Measurements from ENCODE around the gene MBL2. TPM values are rescaled to one million over a fixed set of nuclear protein-coding genes. Genes with fewer than 3 reads are reported as not detected.

The MBL2 gene
- total RNA-seq, 1 experiment from 2014 or later = not detected

- H3K9me3 ChIP-seq = no peaks in the 10 kb centered on the region
- no peak overlapping the region for H3K4me3 ChIP-seq
- no peaks in the 10 kb centered on the region for H3K36me3 ChIP-seq
- no peak for DNase-seq
- H3K27me3 ChIP-seq = no peaks in the 10 kb centered on the region
Measured at GRCh38 chr10:52752801-52753445, 19.7 kb downstream of the MBL2 start.

DNA sequence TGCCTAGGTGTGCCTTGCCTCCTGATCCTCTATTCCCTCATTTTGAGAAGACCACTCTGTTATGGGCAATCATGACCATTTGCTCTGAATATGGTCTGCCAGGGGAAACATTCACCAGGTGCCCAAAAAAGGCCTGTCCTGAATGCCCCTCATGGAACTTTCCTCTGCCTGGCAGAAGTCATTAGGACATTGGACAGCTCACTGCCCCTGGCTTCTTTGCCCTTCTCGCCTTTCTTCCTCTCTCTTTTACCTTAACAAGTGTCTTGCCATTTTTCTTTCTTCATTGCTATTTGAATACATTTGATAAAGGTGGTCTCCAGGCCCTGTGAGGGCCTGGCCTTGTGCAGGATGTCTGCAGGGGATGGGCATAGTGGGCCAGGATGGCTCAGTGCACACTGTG lies 20.3 kb downstream of the MBL2 start:
- Histone ChIP-seq H3K36me3 (no peaks in the 10 kb centered on the region), H3K27me3 (no peaks in the 10 kb centered on the region), H3K9me3 (no peaks in the 10 kb centered on the region), H3K4me3 (no peak overlapping the region)
- DNase-seq = no peak

- Histone ChIP-seq H3K27me3 (no peaks in the 10 kb centered on the region), H3K4me3 (no peak overlapping the region), H3K9me3 (no peaks in the 10 kb centered on the region), H3K36me3 (no peaks in the 10 kb centered on the region)
- DNase-seq = no peak
Measured at GRCh38 chr10:52751337-52751736, 21.2 kb downstream of the MBL2 start.

DNA sequence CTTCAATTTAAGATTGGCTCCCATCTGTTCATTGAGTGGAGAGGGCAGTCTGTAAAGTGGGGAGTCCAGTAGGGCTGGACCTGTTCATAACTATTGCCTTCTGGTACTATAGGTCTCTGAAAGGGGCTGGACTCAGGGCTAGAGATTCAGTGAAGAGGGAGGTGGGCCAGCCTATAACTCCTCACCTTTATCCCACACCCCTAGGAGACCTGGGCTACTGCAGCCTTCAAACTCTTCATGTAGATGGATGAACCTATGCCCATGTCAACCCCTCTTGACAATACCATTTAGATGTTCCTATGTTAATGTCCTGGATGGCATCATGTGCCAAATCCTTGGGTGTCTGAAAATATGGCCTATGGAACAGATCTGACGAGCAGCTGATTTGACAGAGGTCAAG lies 22.0 kb downstream of the MBL2 start:
- no peak for DNase-seq
- Histone ChIP-seq H3K9me3 (no peaks in the 10 kb centered on the region), H3K4me3 (no peak overlapping the region), H3K27me3 (no peaks in the 10 kb centered on the region), H3K36me3 (no peaks in the 10 kb centered on the region)

- H3K9me3 ChIP-seq = no peaks in the 10 kb centered on the region
- no peak overlapping the region for H3K4me3 ChIP-seq
- H3K27me3 ChIP-seq = no peaks in the 10 kb centered on the region
- DNase-seq = no peak
- H3K36me3 ChIP-seq = no peaks in the 10 kb centered on the region
Measured at GRCh38 chr10:52747694-52748093, 24.9 kb downstream of the MBL2 start.

GRCh38 chr10:52746169-52746568 lies 26.4 kb downstream of the MBL2 start:
- Histone ChIP-seq H3K4me3 (no peak overlapping the region), H3K36me3 (no peaks in the 10 kb centered on the region), H3K27me3 (no peaks in the 10 kb centered on the region), H3K9me3 (no peaks in the 10 kb centered on the region)
- DNase-seq = no peak

- no peaks in the 10 kb centered on the region for H3K27me3 ChIP-seq
- DNase-seq = no peak
- no peak overlapping the region for H3K4me3 ChIP-seq
- H3K36me3 ChIP-seq = no peaks in the 10 kb centered on the region
- H3K9me3 ChIP-seq = no peaks in the 10 kb centered on the region
Measured at GRCh38 chr10:52744057-52744805, 28.4 kb downstream of the MBL2 start.

DNA sequence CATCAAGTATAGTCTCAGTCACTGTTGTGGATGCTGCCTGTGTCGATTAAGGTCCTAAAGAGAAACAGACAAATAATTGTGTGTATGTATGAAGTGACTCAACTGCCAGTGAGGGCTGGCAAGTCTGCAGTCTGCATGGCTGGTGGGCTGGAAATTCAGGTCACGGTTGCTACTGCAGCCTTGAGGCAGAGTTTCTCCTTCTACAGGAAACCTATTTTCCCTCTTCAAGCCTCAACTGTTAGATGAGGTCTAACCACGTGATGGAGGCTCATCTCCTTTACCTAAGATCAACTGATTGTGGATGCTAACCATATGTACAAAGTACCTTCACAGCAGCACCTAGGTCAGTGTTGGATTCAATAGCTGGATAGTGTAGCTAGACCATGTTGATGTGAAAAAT lies 29.9 kb downstream of the MBL2 start:
- DNase-seq = no peak
- Histone ChIP-seq H3K27me3 (no peaks in the 10 kb centered on the region), H3K36me3 (no peaks in the 10 kb centered on the region), H3K9me3 (no peaks in the 10 kb centered on the region), H3K4me3 (no peak overlapping the region)

DNA sequence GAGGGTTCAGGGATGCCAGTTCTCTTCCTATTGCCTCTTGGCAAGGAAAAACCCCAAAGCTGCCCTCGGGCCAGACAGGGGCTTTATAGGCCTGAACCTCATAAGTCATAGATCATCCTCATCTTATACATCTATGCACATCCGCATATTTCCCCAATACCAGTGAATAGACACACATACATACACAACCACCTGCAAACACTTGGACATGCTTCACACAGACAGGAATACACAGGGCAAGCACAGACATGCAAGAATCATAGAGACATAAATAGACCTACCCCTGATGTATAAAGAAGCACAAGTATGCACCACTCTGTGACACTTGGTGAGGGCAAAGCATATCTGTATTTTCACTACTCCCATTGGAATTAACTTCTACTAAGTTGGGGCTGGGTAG lies 30.7 kb downstream of the MBL2 start:
- H3K36me3 ChIP-seq = no peaks in the 10 kb centered on the region
- H3K9me3 ChIP-seq = no peaks in the 10 kb centered on the region
- no peak for DNase-seq
- H3K27me3 ChIP-seq = no peaks in the 10 kb centered on the region
- H3K4me3 ChIP-seq = no peak overlapping the region

GRCh38 chr10:52740913-52741675 lies 31.5 kb downstream of the MBL2 start:
- DNase-seq = peak; percentile 23

DNA sequence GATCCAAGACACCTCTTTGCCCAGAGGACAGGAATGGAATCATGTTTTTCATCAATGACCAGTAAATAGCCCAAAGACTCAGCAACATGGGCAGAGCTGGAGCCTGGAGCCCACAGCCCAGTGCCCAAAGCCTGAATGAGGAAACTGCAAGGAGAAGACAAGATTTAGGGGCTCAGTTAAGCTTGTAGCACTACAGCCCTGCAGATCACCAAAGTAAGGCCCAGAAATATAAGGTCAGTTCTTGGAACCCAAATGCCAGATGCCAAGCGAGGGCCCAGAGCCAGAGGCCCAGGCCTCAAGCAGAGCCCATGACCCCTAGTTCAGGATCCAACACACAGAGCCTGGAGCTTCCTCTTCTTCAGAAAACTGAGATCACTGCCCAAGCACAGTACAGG lies 32.4 kb downstream of the MBL2 start:
- H3K36me3 ChIP-seq = no peaks in the 10 kb centered on the region
- H3K9me3 ChIP-seq = no peaks in the 10 kb centered on the region
- no peaks in the 10 kb centered on the region for H3K27me3 ChIP-seq
- DNase-seq = no peak
- no peak overlapping the region for H3K4me3 ChIP-seq

More at GRCh38 chr10:52740913-52741675, 31.5 kb downstream of the MBL2 start:
- H3K27me3 ChIP-seq = no peaks in the 10 kb centered on the region
- H3K36me3 ChIP-seq = no peaks in the 10 kb centered on the region
- H3K9me3 ChIP-seq = no peaks in the 10 kb centered on the region
- no peak overlapping the region for H3K4me3 ChIP-seq

DNA sequence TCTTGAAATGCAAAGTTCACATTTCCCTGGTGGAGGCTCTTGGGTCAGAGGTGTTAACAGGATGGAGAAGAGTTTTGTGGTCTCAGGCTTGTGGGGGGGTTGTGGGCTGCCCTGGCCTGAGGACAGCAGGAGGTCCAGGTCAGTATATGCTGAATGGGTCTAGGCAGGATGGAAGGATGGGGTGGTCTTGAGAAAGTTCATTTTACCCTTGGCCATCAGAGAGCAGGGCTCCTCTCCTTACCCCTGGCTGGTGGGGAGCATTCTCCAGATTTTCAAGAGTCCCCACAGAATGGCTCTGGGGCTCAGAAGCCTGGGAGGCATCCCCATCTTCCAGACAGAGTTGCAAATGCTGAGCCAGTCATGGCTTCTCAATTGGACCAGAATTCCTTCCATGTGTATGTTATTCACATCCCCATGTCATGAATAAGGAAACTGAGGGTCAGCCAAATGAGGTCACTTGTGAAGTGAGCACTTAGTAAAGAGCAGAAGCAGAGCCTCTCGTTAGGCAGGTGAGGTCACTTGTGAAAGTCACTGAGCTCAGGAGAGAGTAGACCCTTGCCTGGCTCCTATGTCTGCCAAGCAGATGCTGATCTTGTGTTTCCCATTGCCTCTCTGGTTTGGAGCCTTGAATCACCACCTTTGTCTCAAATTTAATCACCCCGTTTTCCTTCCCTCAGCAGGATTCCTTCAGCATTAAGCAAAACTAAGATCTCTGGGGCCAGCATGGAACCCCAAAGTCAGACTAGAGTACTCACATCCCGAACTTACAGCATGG lies 33.0 kb downstream of the MBL2 start:
- no peaks in the 10 kb centered on the region for H3K36me3 ChIP-seq
- no peak overlapping the region for H3K4me3 ChIP-seq
- no peaks in the 10 kb centered on the region for H3K27me3 ChIP-seq
- H3K9me3 ChIP-seq = no peaks in the 10 kb centered on the region
- DNase-seq = no peak

- H3K4me3 ChIP-seq = no peak overlapping the region
- H3K9me3 ChIP-seq = no peaks in the 10 kb centered on the region
- no peaks in the 10 kb centered on the region for H3K27me3 ChIP-seq
- no peaks in the 10 kb centered on the region for H3K36me3 ChIP-seq
- no peak for DNase-seq
Measured at GRCh38 chr10:52738951-52739350, 33.6 kb downstream of the MBL2 start.

GRCh38 chr10:52729271-52730104 lies 43.1 kb downstream of the MBL2 start:
- Histone ChIP-seq H3K36me3 (no peaks in the 10 kb centered on the region), H3K4me3 (no peak overlapping the region), H3K9me3 (no peaks in the 10 kb centered on the region), H3K27me3 (no peaks in the 10 kb centered on the region)
- DNase-seq = no peak

- H3K27me3 ChIP-seq = no peaks in the 10 kb centered on the region
- peaks cover 6% of the 10 kb centered on the region; the same call in 1 of the 2 replicates for H3K9me3 ChIP-seq
- no peak for DNase-seq
- no peak overlapping the region for H3K4me3 ChIP-seq
- no peaks in the 10 kb centered on the region for H3K36me3 ChIP-seq
Measured at GRCh38 chr10:52720018-52720417, 52.6 kb downstream of the MBL2 start.
